Subcutaneous abdominal adipose tissue (tissue), 5 donors: Measurements from ENCODE around the gene OR6C76.
A peak's percentile ranks its signal among the peaks of the same experiment; 100 is the strongest.
"Not testable (repeated sequence)": the region's sequence is repeated elsewhere in the genome, so short reads cannot be mapped to it uniquely, and the experiment has no call there.

ENCODE experiments used
- H3K27ac ChIP-seq: one replicate; pipeline ENCODE4 v1.7.0; 2013; ENCODE audit warnings: low read depth, mild to moderate bottlenecking, inconsistent platforms, low read length, moderate library complexity
- H3K27me3 ChIP-seq, 5 donors: one replicate each; pipeline ENCODE4 v1.7.0; 2013; ENCODE audit warnings: low read length in 5 of 5, inconsistent platforms in 1 of 5; ENCODE audit not compliant: control insufficient read depth in 5 of 5, insufficient read depth in 4 of 5
- H3K36me3 ChIP-seq, 5 donors: one replicate each; pipeline ENCODE4 v1.7.0; 2013; ENCODE audit warnings: low read length in 5 of 5; ENCODE audit not compliant: control insufficient read depth in 5 of 5, insufficient read depth in 5 of 5
- H3K4me1 ChIP-seq, 5 donors: one replicate each; pipeline ENCODE4 v1.7.0; 2013; ENCODE audit warnings: low read length in 5 of 5, mild to moderate bottlenecking in 3 of 5, moderate library complexity in 1 of 5; ENCODE audit not compliant: control insufficient read depth in 5 of 5, insufficient read depth in 5 of 5
- H3K4me3 ChIP-seq, 5 donors: one replicate each; pipeline ENCODE4 v1.7.0; 2013; ENCODE audit warnings: low read length in 5 of 5, low read depth in 1 of 5
- H3K9ac ChIP-seq, 5 donors: one replicate each; pipeline ENCODE4 v1.7.0; 2013; ENCODE audit warnings: low read length in 5 of 5, mild to moderate bottlenecking in 4 of 5, moderate library complexity in 3 of 5
- H3K9me3 ChIP-seq, 5 donors: one replicate each; pipeline ENCODE4 v1.7.0; 2013; ENCODE audit warnings: low read length in 5 of 5; ENCODE audit not compliant: control insufficient read depth in 5 of 5
- donor health status: healthy.
- donor health status: healthy.
- donor health status: healthy.
- donor health status: healthy.
- donor health status: healthy.

The OR6C76 gene

GRCh38 chr12:55425954-55426353, at the start of gene OR6C76:
OR6C76 (plus strand) TSS chr12:55426254; CDS start chr12:55426254, 0 bp downstream.
- Histone ChIP-seq H3K9me3 (no peaks in the 10 kb centered on the region), H3K27ac (no peak within 1 kb of the TSS), H3K4me1 (no peaks in the 10 kb centered on the region), H3K36me3 (no peaks in the 10 kb centered on the region), H3K27me3 (no peaks in the 10 kb centered on the region), H3K4me3 (no peak within 1 kb of the TSS), H3K9ac (no peak within 1 kb of the TSS)

- H3K9ac ChIP-seq: no peak overlapping the region
- H3K4me3 ChIP-seq: no peak overlapping the region
- no peaks in the 10 kb centered on the region for H3K36me3 ChIP-seq
- no peaks in the 10 kb centered on the region for H3K27me3 ChIP-seq
- no peak overlapping the region for H3K27ac ChIP-seq
- no peaks in the 10 kb centered on the region for H3K9me3 ChIP-seq
- no peaks in the 10 kb centered on the region for H3K4me1 ChIP-seq
Observed at GRCh38 chr12:55385891-55386290, 40.2 kb upstream of the OR6C76 start.

- Histone ChIP-seq H3K27ac (no peak overlapping the region), H3K4me1 (no peaks in the 10 kb centered on the region), H3K9me3 (no peaks in the 10 kb centered on the region), H3K36me3 (no peaks in the 10 kb centered on the region), H3K9ac (no peak overlapping the region), H3K27me3 (peaks cover 0 to 4% (median 0%) of the 10 kb centered on the region in 5 donors), H3K4me3 (no peak overlapping the region)
Observed at GRCh38 chr12:55392032-55392795, 33.8 kb upstream of the OR6C76 start.

- H3K36me3 ChIP-seq: no peaks in the 10 kb centered on the region
- H3K4me1 ChIP-seq: no peaks in the 10 kb centered on the region
- H3K27ac ChIP-seq: no peak overlapping the region
- H3K9me3 ChIP-seq: no peaks in the 10 kb centered on the region
- no peak overlapping the region for H3K4me3 ChIP-seq
- H3K27me3 ChIP-seq: peaks cover 0 to 4% (median 0%) of the 10 kb centered on the region in 5 donors
- H3K9ac ChIP-seq: no peak overlapping the region
Observed at GRCh38 chr12:55396326-55396725, 29.7 kb upstream of the OR6C76 start.

GRCh38 chr12:55400229-55400628, 25.8 kb upstream of the OR6C76 start, which contains the start of gene OR6C65:
OR6C65 (plus strand) TSS chr12:55400529; CDS start chr12:55400529, 0 bp downstream.
- Histone ChIP-seq H3K4me1 (no peaks in the 10 kb centered on the region), H3K9ac (no peak within 1 kb of the TSS), H3K36me3 (no peaks in the 10 kb centered on the region), H3K27me3 (no peaks in the 10 kb centered on the region), H3K4me3 (no peak within 1 kb of the TSS), H3K27ac (no peak within 1 kb of the TSS), H3K9me3 (no peaks in the 10 kb centered on the region)

- Histone ChIP-seq H3K9me3 (peaks cover 0 to 6% (median 3%) of the 10 kb centered on the region in 5 donors), H3K27me3 (no peaks in the 10 kb centered on the region), H3K4me1 (no peaks in the 10 kb centered on the region), H3K36me3 (no peaks in the 10 kb centered on the region), H3K27ac (no peak overlapping the region), H3K9ac (no peak overlapping the region), H3K4me3 (no peak overlapping the region)
Observed at GRCh38 chr12:55407866-55408265, 18.2 kb upstream of the OR6C76 start.

GRCh38 chr12:55409133-55409532, 16.9 kb upstream of the OR6C76 start:
- not testable (repeated sequence) for H3K27me3 ChIP-seq, H3K36me3 ChIP-seq, H3K9me3 ChIP-seq, H3K4me1 ChIP-seq, H3K4me3 ChIP-seq, H3K9ac ChIP-seq, H3K27ac ChIP-seq

GRCh38 chr12:55412138-55412537, 13.9 kb upstream of the OR6C76 start:
- not testable (repeated sequence) for H3K9me3 ChIP-seq, H3K27ac ChIP-seq, H3K9ac ChIP-seq, H3K27me3 ChIP-seq, H3K36me3 ChIP-seq, H3K4me1 ChIP-seq, H3K4me3 ChIP-seq

GRCh38 chr12:55413498-55414388, 12.3 kb upstream of the OR6C76 start:
- not testable (repeated sequence) for H3K9ac ChIP-seq, H3K27ac ChIP-seq, H3K27me3 ChIP-seq, H3K9me3 ChIP-seq, H3K4me1 ChIP-seq, H3K4me3 ChIP-seq, H3K36me3 ChIP-seq

- not testable (repeated sequence) for H3K36me3 ChIP-seq, H3K9ac ChIP-seq, H3K27me3 ChIP-seq, H3K4me1 ChIP-seq, H3K9me3 ChIP-seq, H3K27ac ChIP-seq
- H3K4me3 ChIP-seq: peak overlapping the region in 1 of 5 donors; percentile 46
Observed at GRCh38 chr12:55414396-55414823, 11.6 kb upstream of the OR6C76 start.
